ENCODE results near the gene WAPL. TPM values are rescaled to one million over a fixed set of nuclear protein-coding genes. Genes with fewer than 3 reads are reported as not detected.

The WAPL gene
- total and polyA plus RNA-seq, 2 of the 8 experiments (the other 6 are each of a cell fraction or from before 2014, with no cell fraction given), result 12.8 to 48.1 TPM

GRCh38 chr10:86413046-86413728 lies 108.4 kb downstream of the WAPL start (continued):
- TF ChIP-seq CHD7 (IDR thresholded peaks at IDR 0.05; ENCODE audit: insufficient replicate concordance, low read length), result no peak

Data from H1 (cell line).